HG02610 (cell line): ENCODE measurements around the gene CMC1.
"Not testable (repeated sequence)": the region's sequence is repeated elsewhere in the genome, so short reads cannot be mapped to it uniquely, and the experiment has no call there.

Source experiments
- ATAC-seq: cut with Tn5 transposase; IDR thresholded peaks from one replicate; pipeline ENCODE4 v1.9.1; 2021; ENCODE audit warnings: mild to moderate bottlenecking, moderate library complexity; ENCODE audit not compliant: unreplicated experiment

Gene CMC1, protein sequence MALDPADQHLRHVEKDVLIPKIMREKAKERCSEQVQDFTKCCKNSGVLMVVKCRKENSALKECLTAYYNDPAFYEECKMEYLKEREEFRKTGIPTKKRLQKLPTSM

DNA sequence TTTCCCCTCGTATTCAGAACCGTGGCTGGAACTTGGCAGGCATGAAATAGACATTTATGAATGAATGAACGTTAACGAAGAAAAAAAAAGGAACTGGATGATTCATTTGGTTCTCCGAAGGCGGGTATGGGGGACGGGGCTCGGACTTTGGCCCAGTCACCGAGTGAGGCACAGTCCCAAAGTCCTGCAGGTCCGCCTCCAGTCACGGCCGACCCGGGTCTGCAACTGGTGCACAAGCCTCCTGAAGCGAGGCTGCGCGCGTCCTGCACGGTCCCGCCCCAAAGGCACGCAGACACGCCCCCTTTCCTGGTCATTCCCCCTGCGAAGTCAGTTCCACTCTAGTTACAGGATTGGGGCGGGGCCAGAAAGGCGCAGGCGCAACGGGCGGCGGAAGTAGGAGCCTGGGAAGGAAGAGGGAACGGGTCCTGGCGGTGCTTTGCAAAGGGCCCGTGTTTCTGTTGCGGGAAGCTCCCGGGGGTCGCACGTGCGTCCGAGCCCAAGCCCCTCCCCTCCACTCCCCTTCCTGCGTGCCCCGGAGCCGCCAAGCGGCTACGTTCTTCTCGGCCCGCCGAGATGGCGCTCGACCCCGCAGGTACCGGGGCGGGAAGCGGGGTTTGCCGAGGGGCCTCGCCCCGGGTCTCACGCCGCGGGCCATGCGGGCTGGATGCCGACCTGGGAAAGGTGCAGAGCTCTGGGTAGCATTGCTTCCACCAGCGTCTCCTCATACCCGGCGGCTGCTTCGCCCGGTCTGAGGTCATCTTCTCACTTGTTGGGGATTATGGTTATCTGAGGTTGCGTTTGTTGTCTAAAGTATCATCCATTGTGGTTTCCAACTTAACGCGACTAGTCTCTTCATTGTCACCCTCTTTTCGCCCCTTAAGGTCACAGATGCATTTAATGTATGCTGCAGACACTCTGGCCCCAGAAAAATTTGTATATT, at the start of gene CMC1:
TSS of gene CMC1 (plus strand) at position 399 of the 940 bp plus-strand sequence. CDS start at position 574, 175 bp downstream.
- ATAC-seq, result peak; percentile 98

DNA sequence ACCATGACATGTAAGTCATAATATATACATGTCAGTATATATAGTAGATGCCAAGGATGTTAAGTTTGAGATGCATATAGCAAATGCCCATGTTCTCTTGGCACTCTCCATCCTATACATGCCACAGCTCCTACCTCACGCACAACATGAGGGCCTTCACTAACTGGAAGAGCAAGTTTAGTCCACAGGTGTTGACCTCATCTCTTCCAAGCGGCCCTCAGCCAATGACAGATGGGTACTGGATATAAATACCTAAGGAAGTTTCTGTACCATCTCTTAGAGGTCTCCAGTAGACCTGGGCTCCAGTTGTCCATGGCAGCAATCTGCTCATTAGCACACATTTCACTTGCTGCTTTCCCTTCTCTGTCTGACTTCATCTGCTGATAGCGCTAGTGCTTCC, 43.3 kb upstream of the CMC1 start:
- ATAC-seq, result no peak

DNA sequence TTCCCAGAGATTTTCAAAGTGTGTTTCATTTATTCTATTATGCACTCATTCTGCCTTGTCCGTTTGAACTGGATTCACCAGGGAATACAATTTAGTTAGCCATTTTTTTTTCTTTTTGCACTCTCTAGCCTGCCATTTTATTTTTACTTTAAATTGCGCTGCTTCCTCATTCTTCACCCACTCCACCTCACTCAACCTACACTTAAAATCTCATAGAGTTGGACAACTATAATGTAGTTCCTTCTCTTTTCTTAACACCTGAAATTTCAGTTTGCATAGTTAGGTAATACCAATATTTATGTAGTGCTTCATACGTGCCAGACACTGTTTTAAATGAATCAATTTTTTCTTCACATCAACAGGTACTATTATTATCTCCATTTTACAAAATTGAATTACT, 42.4 kb upstream of the CMC1 start:
- ATAC-seq, result no peak

DNA sequence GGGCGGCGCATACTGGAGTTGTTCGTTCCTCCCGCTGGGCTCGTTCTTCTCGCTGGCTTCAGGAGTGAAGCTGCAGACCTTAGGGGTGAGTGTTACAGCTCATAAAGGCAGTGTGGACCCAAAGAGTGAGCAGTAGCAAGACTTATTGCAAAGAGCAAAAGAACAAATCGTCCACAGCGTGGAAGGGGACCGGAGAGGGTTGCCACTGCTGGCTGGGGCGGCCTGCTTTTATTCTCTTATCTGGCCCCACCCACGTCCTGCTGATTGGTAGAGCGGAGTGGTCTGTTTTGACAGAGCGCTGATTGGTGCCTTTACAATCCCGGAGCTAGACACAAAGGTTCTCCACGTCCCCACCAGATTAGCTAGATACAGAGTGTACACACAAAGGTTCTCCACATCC, 41.8 kb upstream of the CMC1 start:
- not testable (repeated sequence) for ATAC-seq

DNA sequence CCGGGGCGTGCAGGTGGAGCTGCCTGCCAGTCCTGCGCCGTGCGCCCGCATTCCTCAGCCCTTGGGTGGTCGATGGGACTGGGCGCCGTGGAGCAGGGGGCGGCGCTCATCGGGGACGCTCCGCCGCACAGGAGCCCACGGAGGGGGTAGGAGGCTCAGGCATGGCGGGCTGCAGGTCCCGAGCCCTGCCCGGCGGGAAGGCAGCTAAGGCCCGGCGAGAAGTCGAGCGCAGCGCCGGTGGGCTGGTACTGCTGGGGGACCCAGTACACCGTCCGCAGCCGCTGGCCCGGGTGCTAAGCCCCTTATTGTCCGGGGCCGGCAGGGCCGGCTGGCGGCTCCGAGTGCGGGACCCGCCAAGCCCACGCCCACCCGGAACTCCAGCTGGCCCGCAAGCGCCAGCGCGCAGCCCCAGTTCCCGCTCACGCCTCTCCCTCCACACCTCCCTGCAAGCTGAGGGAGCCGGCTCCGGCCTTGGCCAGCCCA, 41.0 kb upstream of the CMC1 start:
- not testable (repeated sequence) for ATAC-seq

DNA sequence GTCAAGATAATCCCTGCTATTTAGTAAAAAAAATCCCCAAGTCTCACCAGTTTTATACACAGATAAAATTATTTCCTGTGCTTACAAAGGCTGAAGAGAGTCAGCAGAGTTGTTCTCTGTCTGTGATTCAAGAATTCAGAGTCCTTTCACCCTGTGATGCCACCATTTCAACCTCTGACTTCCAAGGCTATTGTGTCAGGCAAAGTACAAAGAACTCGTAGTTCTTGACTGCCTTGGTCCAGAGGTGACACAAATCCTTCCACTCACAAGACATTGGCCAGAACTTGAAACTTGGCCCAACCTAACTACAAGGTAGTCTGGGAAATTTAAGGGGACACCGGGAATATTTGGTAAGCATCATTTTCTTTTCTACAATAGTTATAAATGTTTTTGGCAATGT, 34.9 kb upstream of the CMC1 start:
- no peak for ATAC-seq

DNA sequence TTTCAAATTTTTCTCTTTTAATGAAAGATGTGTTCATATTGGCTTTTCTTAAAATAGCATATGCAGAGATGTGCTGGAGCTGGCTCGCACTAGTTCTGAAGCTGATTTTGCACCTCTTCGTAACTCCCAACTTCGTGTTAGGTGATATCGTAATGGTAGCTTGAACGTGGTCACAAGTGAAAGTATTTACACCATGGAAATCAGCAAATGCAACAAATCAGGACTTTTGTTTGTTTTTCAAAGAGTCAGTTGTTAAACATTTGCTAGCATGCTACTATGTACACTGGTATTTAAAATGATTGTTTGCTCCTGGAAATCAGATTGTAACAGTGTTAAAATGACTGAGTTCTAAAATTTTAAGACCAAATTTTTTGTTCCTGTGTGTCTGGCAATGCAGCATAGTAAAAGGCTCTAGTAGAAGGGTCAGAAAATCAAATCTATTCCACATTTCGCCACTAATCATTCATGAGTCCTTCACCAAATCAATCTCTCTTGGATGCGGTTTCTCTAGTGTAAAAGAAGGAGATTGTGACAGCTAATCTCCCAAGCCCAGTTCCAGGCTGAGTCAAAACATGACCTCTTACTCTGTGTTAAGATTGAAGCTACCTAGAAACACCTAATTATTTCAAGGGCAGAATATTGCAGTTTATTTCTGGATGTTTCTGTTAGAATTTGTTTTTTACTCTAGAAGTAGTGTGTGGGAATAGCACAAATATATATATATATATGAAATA, 34.3 kb upstream of the CMC1 start:
- ATAC-seq, result no peak

DNA sequence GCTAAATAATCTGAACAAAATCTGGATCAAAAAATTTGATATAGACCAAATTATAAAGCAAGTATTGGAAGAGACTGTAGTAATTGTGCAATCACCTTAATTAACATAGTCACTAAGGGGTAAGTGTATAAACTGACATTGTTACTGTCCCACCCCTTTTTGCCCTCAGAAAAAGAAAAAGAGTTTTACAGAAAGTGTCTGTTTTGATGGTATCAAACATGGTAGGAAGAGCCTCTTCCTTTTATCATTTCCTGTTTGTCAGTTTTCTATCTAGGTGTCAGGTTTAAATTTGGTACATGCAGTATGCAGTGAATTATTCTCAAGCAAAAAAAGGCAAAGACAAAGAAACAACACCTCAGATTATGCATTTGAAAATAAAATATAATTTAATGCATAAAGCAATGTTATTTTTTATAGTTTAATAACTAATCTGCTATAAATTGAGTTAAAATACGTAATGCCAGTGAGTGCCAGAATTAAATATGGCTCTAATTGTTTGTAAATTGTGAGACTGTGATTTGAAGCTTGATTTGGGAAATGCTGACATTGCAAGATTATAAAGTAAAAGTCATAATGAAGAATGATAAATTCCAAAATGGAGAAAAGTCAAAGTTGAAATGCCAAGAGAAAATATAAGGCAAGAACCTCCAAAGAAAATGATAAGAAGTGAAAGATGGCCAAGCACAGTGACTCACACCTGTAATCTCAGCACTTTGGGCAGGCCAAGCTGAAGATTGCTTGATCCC, 30.3 kb upstream of the CMC1 start:
- no peak for ATAC-seq

DNA sequence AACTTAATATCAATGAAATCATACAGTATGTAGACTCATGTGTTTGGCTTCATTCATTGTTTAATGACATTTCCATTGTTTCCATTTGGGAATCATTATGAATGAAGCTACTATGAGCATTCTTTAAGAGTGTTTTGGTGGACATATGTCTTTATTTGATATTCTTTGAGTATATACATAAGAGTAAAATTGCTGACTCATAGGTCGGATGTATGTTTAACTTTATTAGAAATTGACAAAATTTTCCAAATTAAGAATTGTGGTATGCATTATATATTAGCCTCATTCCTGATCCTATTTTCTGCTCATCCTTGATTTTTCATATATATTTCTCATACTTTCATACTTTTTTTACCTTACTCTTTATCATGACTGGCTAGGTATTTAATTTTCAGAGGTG, 28.7 kb upstream of the CMC1 start:
- no peak for ATAC-seq

DNA sequence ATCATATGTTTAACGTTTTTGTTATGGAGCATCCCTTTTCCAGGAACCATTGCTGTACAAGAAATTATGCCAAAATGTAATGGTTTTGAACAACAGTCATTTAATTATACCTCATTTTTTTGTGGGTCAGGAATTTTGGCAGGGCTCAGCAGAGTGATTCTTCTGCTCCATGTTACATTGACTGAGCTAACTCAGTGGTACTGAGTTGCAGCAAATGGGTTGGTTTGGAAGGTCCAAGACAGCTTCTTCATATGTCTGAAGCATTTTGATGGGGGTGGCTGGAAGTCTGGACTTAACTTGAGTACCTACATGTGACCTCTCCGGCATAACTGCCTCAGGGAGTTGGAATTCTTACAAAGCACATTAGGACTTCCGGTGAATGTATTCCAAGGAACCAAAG, 26.0 kb upstream of the CMC1 start:
- no peak for ATAC-seq

DNA sequence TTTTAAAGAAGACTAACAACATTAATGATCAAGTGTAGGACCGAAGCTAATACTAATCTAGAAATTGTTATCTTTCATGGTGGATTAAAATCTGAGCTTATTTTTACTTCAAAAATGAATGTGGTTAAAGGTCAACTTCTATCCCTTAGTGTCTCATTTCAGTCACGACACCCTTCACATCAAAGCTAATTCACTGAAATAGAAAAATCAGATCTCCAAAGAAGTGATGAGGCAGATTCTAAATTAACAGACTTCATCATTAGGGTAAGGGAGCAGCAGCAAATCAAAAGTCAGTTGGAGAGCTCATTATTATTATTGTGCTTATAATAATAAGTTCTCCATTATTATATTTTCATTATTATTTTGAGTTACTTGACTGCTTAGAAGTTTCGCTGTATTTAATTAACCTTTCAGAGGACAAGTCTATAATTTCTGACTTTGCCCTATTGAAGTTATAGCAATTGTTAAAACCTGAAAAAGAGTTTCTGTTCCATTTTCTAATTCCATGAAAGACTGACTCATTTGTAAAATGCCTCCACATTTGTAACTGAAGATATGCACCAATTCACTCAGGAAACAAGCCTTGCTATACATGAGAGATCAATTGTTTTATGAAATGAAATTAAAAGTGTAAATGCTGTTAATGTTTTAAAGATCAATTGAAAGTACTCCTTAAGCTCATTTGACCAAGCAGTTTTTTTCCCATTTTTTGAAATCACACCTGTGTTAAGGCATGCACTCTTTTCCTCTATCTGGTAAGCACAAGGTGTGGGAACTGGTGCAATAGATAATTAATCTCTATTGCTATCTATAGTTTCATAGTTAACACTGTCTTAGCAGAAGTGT, 23.1 kb upstream of the CMC1 start:
- ATAC-seq, result no peak

DNA sequence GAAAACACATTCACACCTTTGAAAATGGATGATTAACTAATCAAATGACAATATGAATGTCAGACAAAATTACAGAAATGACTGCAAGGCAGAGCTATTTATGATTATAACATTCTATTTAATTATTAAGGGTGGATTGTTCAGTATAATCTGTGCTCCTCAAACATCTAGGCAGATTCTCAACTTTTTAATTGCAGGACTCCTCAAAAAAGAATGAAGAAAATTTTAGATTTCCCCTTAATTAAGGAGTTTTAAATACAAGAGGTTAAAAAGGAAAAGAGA, 22.6 kb upstream of the CMC1 start:
- no peak for ATAC-seq

DNA sequence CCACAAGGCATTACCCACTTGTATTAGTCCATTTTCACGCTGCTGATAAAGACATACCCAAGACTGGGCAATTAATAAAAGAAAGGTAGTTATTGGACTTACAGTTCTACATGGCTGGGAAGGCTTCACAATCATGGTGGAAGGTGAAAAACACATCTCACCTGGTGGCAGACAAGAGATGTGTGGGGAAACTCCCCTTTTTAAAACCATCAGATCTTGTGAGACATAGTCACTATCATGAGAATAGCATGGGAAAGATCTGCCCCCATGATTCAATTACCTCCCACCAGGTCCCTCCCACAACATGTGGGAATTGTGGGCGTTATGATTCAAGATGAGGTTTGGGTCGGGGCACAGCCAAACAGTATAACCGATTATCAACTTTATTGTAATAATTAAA, 17.0 kb upstream of the CMC1 start:
- no peak for ATAC-seq

DNA sequence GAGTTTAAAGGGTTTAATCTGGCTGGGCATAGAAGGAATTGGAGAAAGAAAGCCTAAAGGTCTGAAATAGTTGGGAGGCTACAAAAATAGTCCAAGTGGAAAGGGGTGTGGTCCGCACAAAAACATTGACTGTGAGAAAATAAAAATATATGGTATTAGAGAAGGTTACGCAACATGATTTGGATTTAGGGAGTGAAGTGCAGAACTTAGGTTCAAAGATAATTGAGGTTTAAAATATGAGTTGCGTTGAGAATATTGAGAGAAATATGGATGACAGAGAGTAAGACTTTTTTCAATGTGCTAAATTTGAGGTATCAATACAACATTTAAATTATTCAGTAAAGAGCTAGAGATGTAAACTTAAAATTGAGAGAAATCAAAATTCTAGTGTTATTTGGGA, 15.4 kb upstream of the CMC1 start:
- no peak for ATAC-seq

DNA sequence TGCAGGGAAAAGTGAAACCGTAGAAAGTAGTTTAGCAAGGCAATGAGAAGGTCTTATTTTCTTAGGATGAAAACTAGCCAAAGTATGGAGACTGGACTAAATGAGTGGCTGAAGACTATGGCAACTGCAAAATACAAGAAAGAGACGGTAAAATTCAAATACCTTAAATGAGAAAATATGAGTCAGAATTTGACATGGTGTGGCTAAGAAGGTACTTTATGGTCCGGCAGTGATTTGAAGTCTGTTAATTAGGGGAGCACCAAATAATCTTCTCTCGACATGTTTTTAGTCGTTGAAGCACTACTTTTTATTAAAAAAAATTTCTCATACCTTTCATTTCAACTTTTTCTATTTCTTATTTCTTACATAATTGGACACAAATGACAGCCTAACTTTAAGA, 12.8 kb upstream of the CMC1 start:
- ATAC-seq, result no peak

DNA sequence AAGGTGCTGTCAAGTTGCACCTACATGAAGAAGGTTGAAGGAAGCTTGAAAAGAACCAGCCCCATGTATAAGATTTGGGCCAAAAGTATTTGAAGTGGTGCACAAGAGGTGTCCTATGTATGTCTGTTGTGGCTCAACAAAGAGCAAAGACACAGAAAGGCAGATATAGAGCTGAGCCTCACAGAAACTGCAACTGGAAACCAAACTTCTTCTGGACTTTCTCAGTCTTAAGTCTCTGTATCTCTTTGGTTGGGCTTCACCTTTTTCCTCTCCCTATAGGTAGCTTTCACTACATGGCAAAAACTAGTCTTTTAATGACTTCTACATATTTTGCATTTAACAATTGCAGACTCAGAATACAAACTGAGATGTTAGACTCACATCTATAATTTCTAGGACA, 8.8 kb upstream of the CMC1 start:
- no peak for ATAC-seq

DNA sequence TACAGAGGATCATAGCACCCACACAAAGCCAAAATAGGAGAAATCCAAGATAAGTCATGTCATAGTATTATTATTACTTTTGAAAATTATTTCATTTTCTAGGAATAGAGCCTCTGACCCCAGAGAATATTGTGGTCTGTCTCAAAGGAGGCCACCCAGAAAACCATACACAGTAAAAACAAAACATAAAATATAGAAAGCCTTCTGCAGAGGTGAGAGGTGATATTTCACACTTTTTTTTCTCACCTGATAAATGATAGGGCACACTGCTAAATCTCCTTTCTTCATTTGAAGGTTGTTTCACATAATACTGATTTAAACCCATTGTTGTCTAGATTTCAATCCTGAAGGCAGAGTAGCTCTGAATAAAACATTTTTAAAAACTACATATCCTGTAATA, 7.0 kb upstream of the CMC1 start:
- no peak for ATAC-seq

DNA sequence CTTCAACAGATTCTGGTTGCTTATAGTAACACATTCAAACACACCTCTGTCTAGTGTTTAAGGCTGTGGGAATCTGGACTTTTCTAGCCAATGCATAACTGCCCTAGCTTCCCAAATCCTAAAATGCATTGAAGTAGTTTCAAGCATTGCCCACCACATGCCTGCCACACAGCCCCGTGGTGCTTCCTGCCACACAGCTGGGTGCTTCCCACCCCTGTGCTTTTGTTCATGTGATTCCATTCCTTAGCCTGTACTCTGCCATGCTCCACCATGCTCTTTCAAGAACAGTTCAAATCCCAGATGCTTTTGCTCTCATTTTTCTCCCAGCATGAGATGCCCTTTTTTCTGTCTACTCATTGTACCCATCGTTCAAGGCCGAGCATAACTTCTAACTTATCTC, 2.3 kb upstream of the CMC1 start:
- ATAC-seq, result no peak

DNA sequence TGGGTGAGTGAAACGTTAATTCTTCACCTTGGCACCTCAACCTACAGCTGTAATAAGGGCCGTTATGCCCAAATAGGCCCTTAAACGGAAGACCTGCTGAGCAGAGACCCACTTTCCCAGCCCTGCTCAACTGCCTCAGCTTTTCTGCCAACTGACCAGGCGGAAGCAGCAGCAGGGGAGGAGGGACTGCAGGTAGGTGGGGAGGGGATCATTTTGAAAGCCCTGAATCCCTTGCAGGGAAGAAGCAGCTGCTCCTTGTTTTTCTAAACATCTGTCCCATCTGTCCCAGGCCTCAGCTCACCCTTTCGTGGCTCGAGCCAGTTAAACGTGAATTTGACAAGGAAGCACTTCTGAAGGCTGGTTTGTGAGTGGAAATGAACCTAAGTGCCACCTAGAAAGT, 978 bp upstream of the CMC1 start:
- no peak for ATAC-seq

DNA sequence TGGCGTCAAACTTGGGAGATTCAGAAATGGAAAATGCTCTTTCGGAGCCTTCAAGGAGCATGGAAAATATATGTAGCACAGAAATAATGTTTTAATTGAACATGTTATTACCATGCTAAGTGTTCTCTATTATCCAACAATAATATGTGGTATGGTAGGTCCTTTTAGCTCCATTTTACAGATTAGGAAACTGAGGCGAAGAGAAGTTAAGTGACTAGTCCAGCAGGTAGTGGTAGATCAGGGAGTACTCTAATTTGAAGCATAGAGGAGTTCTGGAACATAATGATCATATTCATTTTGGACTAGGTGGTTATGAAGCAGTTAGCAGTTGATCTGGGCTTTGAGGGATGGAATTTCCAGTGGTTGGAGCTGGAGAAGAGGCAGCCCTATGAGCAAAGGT, 1.1 kb downstream of the CMC1 start:
- no peak for ATAC-seq
